Spleen (tissue), 11 donors: ENCODE measurements around the gene NKAIN2. TPM values are rescaled to one million over a fixed set of nuclear protein-coding genes. Genes with fewer than 3 reads are reported as not detected.

Experiments
- DNase-seq: peaks from one replicate; pipeline ENCODE4 v3.0.0-alpha.2; 2020
- H3K27ac ChIP-seq, 8 donors: fragments of 200-600 bp; sonication (generic) in 7 of 8; 1 replicate in 4 of 8; 2 replicates in 4 of 8; pipeline versions ENCODE4 v1.5.0 to v1.8.0; 2016 to 2021; ENCODE audit warnings: inconsistent platforms in 4 of 8, mild to moderate bottlenecking in 4 of 8, moderate library complexity in 1 of 8
- H3K27me3 ChIP-seq, 7 donors: fragments of 200-600 bp; sonication (generic) in 6 of 7; replicated peaks in 1 of 7; 1 replicate in 4 of 7; 2 replicates in 3 of 7; pipeline versions ENCODE4 v1.5.0 to v1.8.0; 2016 to 2021; ENCODE audit warnings: inconsistent platforms in 3 of 7, mild to moderate bottlenecking in 1 of 7
- H3K36me3 ChIP-seq, 6 donors: fragments of 200-600 bp; sonication (generic) in 5 of 6; 1 replicate in 4 of 6; 2 replicates in 2 of 6; pipeline versions ENCODE4 v1.5.0 to v1.8.0; 2016 to 2021; ENCODE audit warnings: inconsistent platforms in 2 of 6
- H3K4me1 ChIP-seq, 6 donors: fragments of 200-600 bp; sonication (generic) in 5 of 6; 1 replicate in 3 of 6; 2 replicates in 3 of 6; pipeline versions ENCODE4 v1.5.0 to v1.8.0; 2016 to 2021; ENCODE audit warnings: inconsistent platforms in 3 of 6
- H3K4me3 ChIP-seq, 8 donors: fragments of 200-600 bp; sonication (generic) in 7 of 8; 1 replicate in 4 of 8; 2 replicates in 4 of 8; pipeline versions ENCODE4 v1.5.0 to v1.8.0; 2016 to 2021; ENCODE audit warnings: inconsistent platforms in 4 of 8, mild to moderate bottlenecking in 4 of 8, moderate library complexity in 2 of 8
- H3K9me3 ChIP-seq, 8 donors: fragments of 200-600 bp; sonication (generic) in 7 of 8; 1 replicate in 4 of 8; 2 replicates in 4 of 8; pipeline versions ENCODE4 v1.5.0 to v1.8.0; 2016 to 2021; ENCODE audit warnings: inconsistent platforms in 4 of 8
- POLR2A ChIP-seq, 3 donors: fragments of 450-650 bp; IDR thresholded peaks; one replicate each; pipeline ENCODE4 v1.5.1; 2017; ENCODE audit warnings: antibody characterized with exemption in 3 of 3, mild to moderate bottlenecking in 1 of 3
- POLR2AphosphoS5 ChIP-seq, 3 donors: sonication (generic); formaldehyde crosslinking; IDR thresholded peaks; one replicate each; pipeline ENCODE4 v1.5.1; 2017; ENCODE audit warnings: antibody characterized with exemption in 3 of 3
- WGBS, 5 donors: extraction: QIAGEN DNeasy Blood & Tissue Kit in 3 of 5; methylation state at CpG; one replicate each; pipeline versions ENCODE4 v1.1.5 to v1.1.7; 2013 to 2018; 5-methylcytosine and 5-hydroxymethylcytosine counted together
- intact Hi-C: fragments of 100-400 bp; cut with DNase I; formaldehyde crosslinking; loops from one replicate; pipeline ENCODE4 v1.15.0; 2023; ENCODE audit warnings: low total_unique reads
- polyA plus RNA-seq, 3 donors: library from polyadenylated mRNA; stranded (reverse); fragments of 200-250 nt; gene quantifications; one replicate each; pipeline ENCODE4 v1.2.1, GENCODE V29; 2013
- total RNA-seq, 7 donors: library from RNA; depleted of rRNA in 3 of 7; stranded (reverse); fragments of >200 nt in 3 of 7; fragmentation: NEBNext Ultra II Directional in 4 of 7; extraction: Animal tissue kit (Norgen Biotek cat#: 25700) in 4 of 7; gene quantifications; one replicate each; pipeline versions ENCODE4 v1.1.0 to v1.2.1, GENCODE V29; 2016 to 2021
- TF ChIP-seq, protein P1 (sequence below), 11 experiments: fragments of 200-600 bp in 7 of 11; fragments of 450-650 bp in 4 of 11; sonication (generic) in 4 of 11; IDR thresholded peaks in 8 of 11; conservative IDR thresholded peaks in 3 of 11; 1 replicate in 7 of 11; 2 replicates in 4 of 11; pipeline versions ENCODE4 v1.4.0 to v1.8.0; 2016 to 2021; ENCODE audit warnings: antibody characterized with exemption in 11 of 11, inconsistent platforms in 4 of 11, mild to moderate bottlenecking in 1 of 11
- donor health status: healthy with polysubstance abuse.
- donor health status: DM: no; HTN: no; CAD: no; lungs with moderate emphysema.
- donor health status: DM: no; HTN: no; CAD: no.
- donor health status: Bipolar disorder and iron deficiency.
- donor health status: healthy.
- donor health status: DM: no; HTN: no; CAD: no.
- donor health status: DM: yes; HTN: yes; CAD: no.

NKAIN2 gene
- total and polyA plus RNA-seq, 10 donors = 0.13 to 0.51 (median 0.18) TPM; not detected in 4

DNA sequence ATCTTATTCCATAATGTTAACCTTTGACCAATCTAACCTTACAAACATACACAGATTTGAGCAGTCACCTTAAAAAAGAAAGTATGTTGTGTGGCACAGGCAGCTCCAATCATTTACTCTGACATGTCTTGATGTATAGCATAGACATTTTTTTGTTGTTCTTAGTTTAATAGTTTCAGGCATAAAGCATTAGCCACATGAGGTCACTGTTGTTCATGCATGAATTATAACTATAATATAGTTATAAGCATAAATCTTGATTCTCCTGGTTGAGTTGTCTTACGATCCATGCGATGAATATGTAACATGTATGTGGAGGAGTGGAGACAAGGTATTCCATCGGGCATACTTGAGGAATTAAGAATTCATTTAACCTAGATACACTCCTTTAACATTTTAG, 26.1 kb upstream of the NKAIN2 start:
- WGBS, 5 donors = 26 to 52% (median 33%) methylated on average over 3 of the region's 3 CpGs
- no peak for DNase-seq

DNA sequence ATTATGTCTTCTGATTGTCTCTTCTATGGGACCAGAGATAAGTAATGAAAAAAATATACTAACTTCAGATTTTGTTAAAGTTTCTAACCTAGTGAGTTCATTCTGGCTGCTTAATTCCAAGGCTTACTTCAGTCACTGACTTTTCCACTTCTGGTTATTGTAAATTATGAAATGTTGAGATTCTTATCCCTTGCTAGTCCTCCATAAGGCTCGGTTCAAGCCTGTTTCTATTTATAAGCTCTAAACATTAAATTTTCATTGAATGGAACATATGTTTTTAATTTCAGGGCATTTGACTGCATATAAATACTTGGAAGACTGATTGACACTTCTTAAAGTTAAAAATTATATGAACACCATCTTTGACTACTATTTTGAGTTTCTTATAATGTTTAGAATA, 23.6 kb upstream of the NKAIN2 start:
- H3K4me1 ChIP-seq = no peaks in the 10 kb centered on the region
- no peaks in the 10 kb centered on the region for H3K27me3 ChIP-seq
- TF ChIP-seq, protein P1, sequence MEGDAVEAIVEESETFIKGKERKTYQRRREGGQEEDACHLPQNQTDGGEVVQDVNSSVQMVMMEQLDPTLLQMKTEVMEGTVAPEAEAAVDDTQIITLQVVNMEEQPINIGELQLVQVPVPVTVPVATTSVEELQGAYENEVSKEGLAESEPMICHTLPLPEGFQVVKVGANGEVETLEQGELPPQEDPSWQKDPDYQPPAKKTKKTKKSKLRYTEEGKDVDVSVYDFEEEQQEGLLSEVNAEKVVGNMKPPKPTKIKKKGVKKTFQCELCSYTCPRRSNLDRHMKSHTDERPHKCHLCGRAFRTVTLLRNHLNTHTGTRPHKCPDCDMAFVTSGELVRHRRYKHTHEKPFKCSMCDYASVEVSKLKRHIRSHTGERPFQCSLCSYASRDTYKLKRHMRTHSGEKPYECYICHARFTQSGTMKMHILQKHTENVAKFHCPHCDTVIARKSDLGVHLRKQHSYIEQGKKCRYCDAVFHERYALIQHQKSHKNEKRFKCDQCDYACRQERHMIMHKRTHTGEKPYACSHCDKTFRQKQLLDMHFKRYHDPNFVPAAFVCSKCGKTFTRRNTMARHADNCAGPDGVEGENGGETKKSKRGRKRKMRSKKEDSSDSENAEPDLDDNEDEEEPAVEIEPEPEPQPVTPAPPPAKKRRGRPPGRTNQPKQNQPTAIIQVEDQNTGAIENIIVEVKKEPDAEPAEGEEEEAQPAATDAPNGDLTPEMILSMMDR (IDR thresholded peaks at IDR 0.05 in 8 of 11, conservative IDR thresholded peaks at IDR 0.05 in 3 of 11) = no peak
- TF ChIP-seq POLR2A (IDR thresholded peaks at IDR 0.05) = no peak
- TF ChIP-seq POLR2AphosphoS5 (IDR thresholded peaks at IDR 0.05) = no peak
- no peak for DNase-seq
- H3K4me3 ChIP-seq = no peak overlapping the region
- H3K36me3 ChIP-seq = no peaks in the 10 kb centered on the region
- no peak overlapping the region for H3K27ac ChIP-seq
- no peaks in the 10 kb centered on the region for H3K9me3 ChIP-seq
- WGBS, 5 donors = 63 to 85% (median 78%) methylated on average over 1 of the region's 1 CpG
- intact Hi-C loops = no loop called here

More for the DNA sequence above, 26.1 kb upstream of the NKAIN2 start:
- no peak overlapping the region for H3K27ac ChIP-seq
- no peak overlapping the region for H3K4me3 ChIP-seq
- intact Hi-C loops = no loop called here
- no peaks in the 10 kb centered on the region for H3K27me3 ChIP-seq
- H3K9me3 ChIP-seq = no peaks in the 10 kb centered on the region
- H3K36me3 ChIP-seq = no peaks in the 10 kb centered on the region
- H3K4me1 ChIP-seq = no peaks in the 10 kb centered on the region
- TF ChIP-seq POLR2A (IDR thresholded peaks at IDR 0.05) (no peak), POLR2AphosphoS5 (IDR thresholded peaks at IDR 0.05) (no peak)
- TF ChIP-seq, protein P1 (IDR thresholded peaks at IDR 0.05 in 8 of 11, conservative IDR thresholded peaks at IDR 0.05 in 3 of 11) = no peak

GRCh38 chr6:123784330-123784729, 19.3 kb upstream of the NKAIN2 start:
- intact Hi-C loops = no loop called here

GRCh38 chr6:123785039-123785438, 18.6 kb upstream of the NKAIN2 start:
- DNase-seq = no peak
- Histone ChIP-seq H3K27me3 (no peaks in the 10 kb centered on the region), H3K36me3 (no peaks in the 10 kb centered on the region), H3K9me3 (no peaks in the 10 kb centered on the region), H3K4me3 (no peak overlapping the region), H3K27ac (no peak overlapping the region), H3K4me1 (no peaks in the 10 kb centered on the region)
- TF ChIP-seq, protein P1 (IDR thresholded peaks at IDR 0.05 in 8 of 11, conservative IDR thresholded peaks at IDR 0.05 in 3 of 11) = no peak
- TF ChIP-seq POLR2A (IDR thresholded peaks at IDR 0.05) (no peak), POLR2AphosphoS5 (IDR thresholded peaks at IDR 0.05) (no peak)
- WGBS, 5 donors = 73 to 86% (median 84%) methylated on average over 3 of the region's 3 CpGs
- intact Hi-C loops = no loop called here

More at GRCh38 chr6:123784330-123784729, 19.3 kb upstream of the NKAIN2 start:
- TF ChIP-seq, protein P1 (IDR thresholded peaks at IDR 0.05 in 8 of 11, conservative IDR thresholded peaks at IDR 0.05 in 3 of 11) = no peak
- TF ChIP-seq POLR2A (IDR thresholded peaks at IDR 0.05) (no peak), POLR2AphosphoS5 (IDR thresholded peaks at IDR 0.05) (no peak)
- no peaks in the 10 kb centered on the region for H3K9me3 ChIP-seq
- no peaks in the 10 kb centered on the region for H3K27me3 ChIP-seq
- no peaks in the 10 kb centered on the region for H3K36me3 ChIP-seq
- no peak for DNase-seq
- 59 to 81% (median 77%) methylated on average over 2 of the region's 2 CpGs for whole genome bisulfite sequencing, 5 donors
- H3K4me1 ChIP-seq = no peaks in the 10 kb centered on the region
- no peak overlapping the region for H3K27ac ChIP-seq
- H3K4me3 ChIP-seq = no peak overlapping the region
